HG03196 (cell line): Measurements from ENCODE around the gene STK31.
"Not testable (repeated sequence)": the region's sequence is repeated elsewhere in the genome, so short reads cannot be mapped to it uniquely, and the experiment has no call there.

Experiments
- ATAC-seq: cut with Tn5 transposase; IDR thresholded peaks from one replicate; pipeline ENCODE4 v1.9.1; 2021; ENCODE audit not compliant: unreplicated experiment

Gene STK31, protein sequence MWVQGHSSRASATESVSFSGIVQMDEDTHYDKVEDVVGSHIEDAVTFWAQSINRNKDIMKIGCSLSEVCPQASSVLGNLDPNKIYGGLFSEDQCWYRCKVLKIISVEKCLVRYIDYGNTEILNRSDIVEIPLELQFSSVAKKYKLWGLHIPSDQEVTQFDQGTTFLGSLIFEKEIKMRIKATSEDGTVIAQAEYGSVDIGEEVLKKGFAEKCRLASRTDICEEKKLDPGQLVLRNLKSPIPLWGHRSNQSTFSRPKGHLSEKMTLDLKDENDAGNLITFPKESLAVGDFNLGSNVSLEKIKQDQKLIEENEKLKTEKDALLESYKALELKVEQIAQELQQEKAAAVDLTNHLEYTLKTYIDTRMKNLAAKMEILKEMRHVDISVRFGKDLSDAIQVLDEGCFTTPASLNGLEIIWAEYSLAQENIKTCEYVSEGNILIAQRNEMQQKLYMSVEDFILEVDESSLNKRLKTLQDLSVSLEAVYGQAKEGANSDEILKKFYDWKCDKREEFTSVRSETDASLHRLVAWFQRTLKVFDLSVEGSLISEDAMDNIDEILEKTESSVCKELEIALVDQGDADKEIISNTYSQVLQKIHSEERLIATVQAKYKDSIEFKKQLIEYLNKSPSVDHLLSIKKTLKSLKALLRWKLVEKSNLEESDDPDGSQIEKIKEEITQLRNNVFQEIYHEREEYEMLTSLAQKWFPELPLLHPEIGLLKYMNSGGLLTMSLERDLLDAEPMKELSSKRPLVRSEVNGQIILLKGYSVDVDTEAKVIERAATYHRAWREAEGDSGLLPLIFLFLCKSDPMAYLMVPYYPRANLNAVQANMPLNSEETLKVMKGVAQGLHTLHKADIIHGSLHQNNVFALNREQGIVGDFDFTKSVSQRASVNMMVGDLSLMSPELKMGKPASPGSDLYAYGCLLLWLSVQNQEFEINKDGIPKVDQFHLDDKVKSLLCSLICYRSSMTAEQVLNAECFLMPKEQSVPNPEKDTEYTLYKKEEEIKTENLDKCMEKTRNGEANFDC

DNA sequence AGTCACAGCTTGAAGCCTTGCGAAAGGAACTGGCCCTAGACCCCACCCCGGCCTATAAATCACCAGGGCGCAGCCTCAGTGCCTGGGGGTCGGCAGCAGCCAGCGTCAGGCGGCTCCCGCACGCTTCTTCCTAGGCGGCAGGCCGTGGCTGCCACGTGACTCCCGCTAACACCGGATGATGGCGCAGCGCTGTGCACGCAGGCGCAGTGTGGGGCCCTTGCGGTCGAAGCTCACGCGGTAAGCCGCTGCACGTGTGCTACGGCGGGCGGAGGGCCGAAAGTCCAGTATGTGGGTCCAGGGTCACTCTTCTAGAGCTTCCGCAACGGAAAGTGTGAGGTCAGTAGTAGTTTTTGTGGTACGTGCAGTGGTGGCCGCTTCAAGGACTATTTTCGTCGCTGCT, at the start of gene STK31:
Gene STK31 (plus strand): TSS at position 220 of the 400 bp plus-strand sequence. CDS start 67 bp downstream, at position 287.
- ATAC-seq = no peak

DNA sequence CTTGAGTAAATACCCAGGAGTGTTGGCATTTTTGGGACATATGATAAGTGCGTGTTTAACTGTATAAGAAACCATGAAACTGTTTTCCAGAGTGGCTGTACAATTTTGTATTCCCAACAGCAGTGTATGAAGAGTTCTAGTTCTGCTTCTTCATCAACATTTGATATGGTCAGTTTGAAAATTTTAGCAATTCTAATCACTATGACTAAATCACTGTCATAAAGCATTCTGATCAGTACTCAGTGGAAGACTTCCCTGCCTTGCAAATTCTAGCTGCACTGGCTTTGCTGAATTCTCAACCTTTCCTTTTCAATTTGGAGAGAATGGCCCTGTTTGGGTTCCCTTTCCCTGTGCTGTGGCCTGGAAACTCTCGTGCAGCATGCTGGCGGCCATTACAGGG, 48.6 kb upstream of the STK31 start:
- no peak for ATAC-seq

DNA sequence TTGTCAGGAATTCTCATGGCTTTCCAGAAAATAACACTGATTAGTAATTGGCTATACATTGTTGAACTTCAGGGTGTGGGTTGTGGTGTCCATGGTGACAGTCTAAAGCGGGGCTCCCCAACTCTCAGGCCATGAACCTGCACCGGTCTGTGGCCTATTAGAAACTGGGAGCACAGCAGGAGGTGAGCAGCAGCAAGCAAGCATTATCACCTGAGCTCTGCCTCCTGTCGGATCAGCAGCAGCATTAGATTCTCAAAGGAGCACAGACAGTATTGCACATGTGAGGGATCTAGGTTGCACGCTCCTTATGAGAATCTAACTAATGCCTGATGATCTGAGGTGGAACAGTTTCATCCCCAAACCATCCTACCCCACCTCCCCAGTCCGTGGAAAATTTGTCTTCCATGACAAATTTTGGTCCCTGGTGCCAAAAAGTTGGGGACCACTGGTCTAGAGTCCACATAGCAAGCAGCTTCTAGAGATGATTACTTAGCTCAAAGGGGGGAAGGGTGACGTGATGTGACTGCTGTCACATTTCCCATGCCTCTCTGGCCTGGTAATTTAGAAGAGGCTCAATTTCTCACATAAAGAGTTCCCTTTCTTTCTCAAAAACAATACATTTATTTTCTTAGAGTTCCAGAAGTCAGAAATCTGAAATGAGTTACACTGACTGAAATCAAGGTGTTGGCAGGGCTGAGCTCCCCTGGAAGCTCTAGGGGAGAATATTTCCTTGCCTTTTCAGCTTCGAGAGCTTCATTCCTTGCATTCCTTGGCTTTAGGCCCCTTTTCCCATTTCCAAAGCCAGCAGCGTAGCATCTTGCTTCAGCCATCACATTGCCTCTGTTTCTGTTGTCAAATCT, 47.7 kb upstream of the STK31 start:
- ATAC-seq = no peak

DNA sequence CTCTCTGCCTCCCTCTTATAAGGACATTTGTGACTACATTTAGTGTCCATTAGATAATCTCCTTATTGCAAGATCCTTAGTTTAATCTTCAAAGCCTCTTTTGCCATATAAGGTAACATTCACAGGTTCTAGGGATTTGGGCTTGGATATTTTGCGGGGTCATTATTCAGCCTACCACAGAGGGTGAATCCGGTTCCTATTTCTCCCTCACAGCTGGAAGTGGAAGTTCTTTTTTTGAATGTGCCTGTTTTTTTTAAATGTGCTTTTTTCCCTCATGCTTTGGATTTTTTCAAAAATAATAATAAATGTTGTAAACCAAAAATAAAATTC, 47.1 kb upstream of the STK31 start:
- no peak for ATAC-seq

DNA sequence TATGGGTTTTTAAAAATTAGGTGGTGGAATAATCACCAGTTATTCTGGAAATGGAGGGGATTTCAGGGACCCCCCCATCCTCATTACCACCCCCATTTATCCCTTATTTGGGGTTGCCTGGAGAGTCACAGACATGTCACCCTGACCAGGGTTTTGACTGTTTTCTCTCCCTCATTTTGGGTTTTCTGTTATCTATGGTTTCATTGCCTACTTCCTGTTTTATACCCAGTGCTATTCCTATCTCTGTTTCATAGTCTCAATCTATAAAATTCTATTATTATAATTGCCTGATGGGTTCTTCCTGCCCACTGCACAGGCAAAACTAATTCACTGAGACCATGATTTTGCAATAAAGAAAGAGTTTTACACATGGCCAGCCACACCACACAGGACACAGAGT, 45.9 kb upstream of the STK31 start:
- ATAC-seq = no peak

DNA sequence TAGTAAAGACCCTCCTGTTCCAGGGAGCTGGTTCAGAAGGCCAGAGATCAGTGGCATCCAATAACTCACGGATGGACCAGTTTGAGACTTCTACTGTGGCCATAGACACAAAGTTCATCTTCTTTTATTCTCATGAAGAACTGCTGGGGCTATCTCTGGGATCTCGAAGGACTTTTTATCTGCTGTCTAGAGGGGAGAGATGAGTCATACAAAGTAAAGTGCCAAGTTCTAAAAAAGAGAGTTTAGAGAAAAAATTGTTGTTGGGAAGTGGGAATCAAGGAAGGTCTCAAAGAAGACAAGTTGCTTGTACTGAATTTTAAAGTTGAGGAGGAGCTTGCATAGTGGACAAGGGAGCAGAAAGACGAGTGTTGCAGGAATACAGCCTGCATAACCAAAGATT, 38.0 kb upstream of the STK31 start:
- no peak for ATAC-seq

DNA sequence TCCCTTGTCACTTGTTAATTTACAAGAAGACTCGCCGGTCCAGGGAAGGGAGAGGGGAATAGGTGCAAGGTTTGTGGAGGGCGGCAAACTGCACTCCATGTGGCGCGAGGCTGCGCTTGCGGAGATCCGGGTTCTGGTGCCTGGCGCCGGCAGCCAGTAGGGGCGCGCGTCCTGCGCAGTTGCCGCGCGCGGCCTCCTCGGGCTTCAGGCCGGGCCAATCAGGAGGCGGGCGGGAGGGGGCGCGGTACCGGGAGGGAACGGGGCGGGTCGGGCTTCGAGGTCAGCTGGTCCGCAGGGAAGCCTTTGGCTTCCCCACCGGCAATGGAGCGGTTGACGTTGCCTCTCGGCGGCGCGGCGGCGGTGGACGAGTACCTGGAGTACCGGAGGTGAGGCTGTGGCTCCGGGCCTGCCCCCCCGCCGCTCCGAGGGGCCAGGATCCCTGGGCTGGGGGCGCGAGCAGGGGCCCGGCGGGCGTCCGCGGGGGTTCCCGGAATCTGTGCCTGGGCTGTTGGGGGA, 30.1 kb upstream of the STK31 start, which contains the start of gene FAM221A:
Gene FAM221A (plus strand): TSS at position 302 of the 516 bp plus-strand sequence. CDS start 20 bp downstream, at position 322.
- ATAC-seq = peak; percentile 98

DNA sequence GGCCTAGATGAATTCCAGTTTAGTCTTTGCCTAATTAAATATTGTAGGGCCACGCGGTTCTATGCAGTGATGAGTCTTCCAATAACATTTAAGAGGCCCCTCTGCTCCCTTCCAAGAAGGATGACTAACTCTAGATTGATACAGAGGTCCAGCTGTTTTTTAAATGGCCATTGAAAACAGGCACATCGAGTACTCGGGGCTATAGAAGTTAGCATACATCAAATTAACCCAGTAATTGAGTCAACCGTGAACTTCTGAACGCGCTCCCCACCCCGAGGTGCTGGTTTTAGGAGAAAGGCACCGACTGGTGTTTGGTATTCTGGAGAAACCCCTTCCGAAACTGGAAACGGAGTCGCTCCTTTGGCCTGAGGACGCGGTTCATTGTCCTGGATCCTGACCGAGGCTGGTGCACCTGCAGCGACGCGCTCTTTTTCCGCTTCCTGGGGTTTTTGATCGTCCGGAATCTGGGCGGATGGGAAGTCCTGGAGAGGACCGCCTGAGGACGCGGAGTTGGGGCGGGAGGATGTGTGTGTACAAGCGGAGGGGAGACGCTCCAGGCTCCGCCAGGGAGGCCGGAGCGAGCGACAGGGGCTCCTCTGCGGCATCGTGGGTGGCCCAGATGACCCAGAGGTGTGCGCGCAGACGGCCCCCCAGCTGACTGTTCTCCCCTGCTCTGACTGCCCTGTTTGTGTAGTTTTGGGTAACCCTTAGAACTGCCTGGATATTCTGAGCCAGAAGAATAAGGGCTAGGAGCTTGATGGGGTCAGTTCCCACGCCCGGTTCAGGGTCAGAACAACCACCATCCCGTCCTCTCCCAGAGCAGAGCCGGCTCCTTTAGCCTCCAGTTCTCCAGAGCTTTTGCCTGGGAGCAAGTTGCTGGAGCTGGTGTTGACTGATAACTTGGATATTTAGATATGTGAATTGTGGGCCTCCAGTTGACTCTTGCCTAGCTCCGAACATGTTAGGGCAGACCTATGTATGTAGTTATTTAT, 29.3 kb upstream of the STK31 start:
- ATAC-seq = no peak

DNA sequence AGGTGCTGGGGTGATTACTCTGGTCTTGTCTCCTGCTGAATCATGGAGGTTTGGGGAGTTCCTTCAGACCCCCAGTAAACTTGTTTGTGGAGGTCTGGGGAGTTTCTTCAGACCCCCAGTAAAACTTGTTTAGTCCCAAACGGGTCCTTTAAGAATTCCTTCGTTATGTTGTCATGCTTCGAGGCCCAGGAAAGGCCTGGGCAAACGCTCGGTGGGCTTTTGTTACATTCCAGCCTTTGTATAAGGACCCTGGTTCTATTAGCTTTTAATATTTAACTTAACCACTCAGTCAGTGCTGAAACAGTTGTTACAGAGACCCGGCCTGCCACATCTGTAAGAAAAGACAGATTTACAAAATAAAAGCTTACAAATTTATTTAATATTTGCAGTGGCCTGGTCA, 26.0 kb upstream of the STK31 start:
- ATAC-seq = not testable (repeated sequence)

DNA sequence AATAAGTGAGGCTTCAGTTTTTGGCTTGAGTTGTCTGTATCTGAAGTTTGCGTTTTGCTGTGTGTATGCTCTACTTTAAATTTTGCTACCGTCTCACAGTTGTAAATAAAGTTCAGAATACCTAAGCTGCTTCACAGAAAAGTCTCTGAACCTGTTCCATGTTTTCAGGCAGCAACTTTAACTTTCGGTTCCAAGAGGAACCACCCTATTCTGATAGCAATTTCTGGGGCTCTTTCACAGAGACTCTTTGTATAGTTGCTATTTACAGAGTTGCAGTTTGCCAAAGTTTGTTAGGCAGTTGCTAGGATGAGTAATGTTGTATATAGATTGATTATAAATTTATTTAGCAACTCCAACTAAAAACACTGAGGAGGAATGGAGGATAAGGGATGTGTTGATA, 24.3 kb upstream of the STK31 start:
- ATAC-seq = no peak

DNA sequence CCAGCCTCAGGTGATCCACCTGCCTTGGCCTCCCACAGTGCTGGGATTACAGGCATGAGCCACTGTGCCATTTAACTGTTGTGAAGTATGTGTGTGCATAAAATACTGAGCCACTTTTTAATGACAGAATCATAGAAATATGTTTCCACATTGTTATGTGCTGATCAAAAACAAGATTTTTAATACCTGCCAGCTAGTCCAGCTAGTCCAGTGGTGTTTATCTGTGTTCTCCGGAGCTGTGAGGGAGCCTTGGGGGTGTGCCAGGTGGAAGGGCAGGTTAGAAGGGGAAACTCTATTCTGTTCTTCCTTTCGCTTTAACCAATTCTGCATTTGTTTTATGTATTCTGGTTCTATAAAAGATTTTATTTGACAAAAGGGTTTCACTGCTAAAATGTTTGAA, 23.0 kb upstream of the STK31 start:
- no peak for ATAC-seq

DNA sequence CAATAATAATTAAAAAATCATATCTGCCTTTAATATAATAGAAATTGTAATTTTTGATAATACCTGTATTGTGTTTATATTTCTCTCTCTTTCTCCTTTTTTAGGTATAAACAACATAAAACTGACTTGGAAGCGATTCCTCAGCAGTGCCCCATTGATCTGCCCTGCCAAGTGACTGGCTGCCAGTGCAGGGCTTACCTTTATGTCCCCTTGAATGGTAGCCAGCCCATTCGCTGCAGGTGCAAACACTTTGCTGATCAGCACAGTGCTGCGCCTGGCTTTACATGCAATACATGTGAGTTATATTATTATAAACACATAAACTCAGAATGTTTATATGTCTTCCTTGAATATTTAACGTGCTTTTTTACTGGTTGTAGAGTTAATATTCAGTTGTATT, 20.9 kb upstream of the STK31 start:
- ATAC-seq = no peak

DNA sequence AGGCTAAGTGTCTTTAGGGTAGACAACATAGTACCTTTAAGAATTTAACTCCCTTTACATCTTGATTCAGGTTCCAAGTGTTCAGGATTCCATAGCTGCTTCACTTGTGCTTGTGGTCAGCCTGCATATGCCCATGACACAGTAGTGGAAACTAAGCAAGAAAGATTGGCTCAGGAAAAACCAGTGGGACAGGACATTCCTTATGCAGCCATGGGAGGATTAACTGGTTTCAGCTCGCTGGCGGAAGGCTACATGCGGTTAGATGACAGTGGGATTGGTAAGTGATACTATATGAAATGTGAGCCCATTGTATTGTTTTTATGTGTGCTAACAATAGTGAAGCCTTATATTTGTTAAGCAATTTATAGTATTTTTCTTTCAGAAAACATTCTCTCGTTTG, 18.7 kb upstream of the STK31 start:
- ATAC-seq = no peak

DNA sequence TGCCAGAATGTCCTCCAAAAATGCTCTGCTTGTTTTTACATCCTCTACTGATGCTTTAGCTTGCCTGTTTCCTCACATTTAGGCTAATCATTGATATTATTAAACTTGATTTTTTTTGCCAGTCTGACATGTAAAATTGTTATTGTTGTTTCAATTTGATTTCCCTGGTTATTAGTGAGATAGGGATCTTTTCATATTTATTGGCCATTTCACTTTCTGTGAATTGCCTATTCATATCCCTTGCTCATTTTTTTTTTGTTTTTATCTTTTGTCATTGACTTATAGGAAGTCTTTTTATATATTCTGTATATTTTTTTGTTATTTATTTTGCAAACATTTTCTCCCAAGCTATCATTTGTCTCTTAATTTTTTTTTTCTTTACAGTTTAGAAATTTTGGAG, 16.8 kb upstream of the STK31 start:
- ATAC-seq = no peak

DNA sequence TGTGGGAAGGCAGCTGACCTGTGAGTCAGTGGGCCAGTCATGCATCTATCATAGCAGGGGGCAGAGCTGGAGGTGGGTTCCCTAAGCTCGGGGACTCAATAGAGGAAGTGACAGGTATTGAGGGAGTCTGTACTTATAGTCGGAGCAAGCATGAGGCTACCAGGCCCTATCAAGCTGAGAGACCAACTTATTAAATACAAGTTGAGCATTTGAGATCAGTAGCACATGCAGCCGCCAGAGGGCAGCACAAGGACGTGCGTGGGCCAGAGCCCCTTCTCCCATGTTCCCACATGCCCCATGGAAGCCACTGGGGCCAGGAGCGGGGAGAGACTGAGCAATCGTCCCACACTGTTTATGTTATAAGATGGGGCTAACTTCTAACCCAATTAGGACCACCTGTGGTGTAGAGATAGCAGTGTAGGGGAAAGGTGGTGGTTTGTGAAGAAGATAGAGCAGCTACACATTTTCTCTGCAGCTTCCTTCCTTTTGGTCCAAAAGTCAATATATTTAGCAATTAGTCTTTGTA, 13.0 kb upstream of the STK31 start:
- no peak for ATAC-seq

DNA sequence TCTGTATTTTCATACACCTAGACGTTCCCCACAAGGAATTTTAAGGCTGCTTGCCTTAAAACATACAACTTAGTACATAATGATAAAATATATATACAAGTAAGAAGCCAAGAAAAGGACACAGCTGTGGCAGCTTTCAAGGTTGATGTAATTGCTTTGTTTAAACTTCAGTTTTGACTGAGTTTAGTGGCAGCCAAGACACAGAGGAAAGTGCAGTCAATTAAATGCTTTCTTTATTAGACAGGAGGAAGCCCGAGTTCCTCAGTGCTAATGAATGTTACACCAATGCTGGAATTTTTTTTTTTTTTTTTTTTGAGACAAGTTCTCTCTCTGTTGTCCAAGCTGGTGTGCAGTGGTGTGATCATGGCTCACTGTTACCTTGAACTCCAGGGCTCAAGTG, 11.2 kb upstream of the STK31 start:
- no peak for ATAC-seq

DNA sequence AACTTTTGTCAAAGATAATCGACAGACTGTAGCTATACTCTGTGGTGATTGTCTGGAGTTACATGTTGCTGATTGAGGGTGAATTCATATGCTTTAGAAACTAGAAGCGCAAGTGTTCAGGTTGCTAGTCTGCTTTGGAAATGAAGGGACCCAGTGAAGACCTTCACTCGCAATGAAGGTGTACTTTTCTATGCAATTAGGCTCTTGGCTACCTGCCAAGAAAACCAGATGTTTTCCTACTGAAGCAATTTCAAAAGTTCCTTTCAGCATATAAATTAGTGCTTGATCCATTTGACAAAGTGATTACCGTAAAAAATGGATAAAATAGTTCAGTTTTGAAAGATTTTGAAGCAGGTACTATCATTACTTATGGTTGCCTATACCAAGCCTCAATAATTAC, 10.0 kb upstream of the STK31 start:
- no peak for ATAC-seq

DNA sequence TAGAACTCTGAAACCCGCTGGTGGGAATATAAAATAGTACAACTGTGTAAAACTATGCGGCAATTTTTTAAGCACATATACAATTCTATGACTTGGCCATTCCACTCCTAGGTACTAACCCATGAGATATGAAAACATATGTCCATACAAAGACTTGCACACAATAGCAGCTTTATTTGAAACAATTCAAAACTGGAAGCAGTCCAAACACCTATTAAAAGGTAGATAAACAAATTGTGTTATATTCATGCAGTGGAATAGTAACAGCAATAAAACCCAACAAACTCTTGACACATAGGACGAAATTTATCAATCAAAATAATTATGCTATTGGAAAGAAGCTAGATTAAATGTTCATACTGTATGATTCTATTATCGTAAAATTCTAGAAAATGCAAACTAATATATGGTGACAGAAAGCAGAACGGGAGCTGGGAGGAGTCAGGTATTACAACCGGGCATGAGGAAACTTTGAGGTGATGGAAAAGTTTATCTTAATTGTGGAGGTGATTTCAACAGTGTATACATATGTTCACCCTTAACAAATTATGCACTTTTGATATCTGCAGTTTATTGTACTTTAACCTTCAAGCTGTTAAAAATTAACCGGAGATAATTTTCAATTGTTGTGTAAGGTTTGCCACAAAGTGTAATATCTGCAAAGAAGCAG, 803 bp upstream of the STK31 start:
- no peak for ATAC-seq
